ENCODE measurements around the gene PPP2R3B.
"Not testable (repeated sequence)": the region's sequence is repeated elsewhere in the genome, so short reads cannot be mapped to it uniquely, and the experiment has no call there.

PPP2R3B gene

GRCh38 chrX:352582-353314 lies 34.0 kb downstream of the PPP2R3B start:
- Histone ChIP-seq H3K27me3 (ENCODE audit: low read depth, low read length) (no peaks in the 10 kb centered on the region), H2AFZ (ENCODE audit: low read depth, low read length) (no peak overlapping the region), H3K4me3 (ENCODE audit: low read length) (no peak overlapping the region), H3K9ac (ENCODE audit: low read length) (no peak overlapping the region), H3K36me3 (replicated peaks; ENCODE audit: low read depth, low read length) (peaks cover 8% of the 10 kb centered on the region), H3K4me2 (ENCODE audit: low read length) (no peak overlapping the region), H4K20me1 (ENCODE audit: insufficient read depth, low read length) (no peaks in the 10 kb centered on the region), H3K27ac (ENCODE audit: low read length) (no peak overlapping the region), H3K79me2 (ENCODE audit: low read length) (no peaks in the 10 kb centered on the region; the same call in none of the 2 replicates), H3K4me1 (ENCODE audit: low read length) (no peaks in the 10 kb centered on the region), H3K9me3 (ENCODE audit: insufficient read depth, low read length) (no peaks in the 10 kb centered on the region)
- TF ChIP-seq CTCF (IDR thresholded peaks at IDR 0.05; ENCODE audit: low read depth, low read length) (no peak), EZH2phosphoT487 (IDR thresholded peaks at IDR 0.05; ENCODE audit: low read depth) (no peak)

- Histone ChIP-seq H2AFZ (ENCODE audit: low read depth, low read length) (no peak overlapping the region), H3K4me1 (ENCODE audit: low read length) (no peaks in the 10 kb centered on the region), H3K9ac (ENCODE audit: low read length) (no peak overlapping the region), H4K20me1 (ENCODE audit: insufficient read depth, low read length) (no peaks in the 10 kb centered on the region), H3K27ac (ENCODE audit: low read length) (no peak overlapping the region), H3K4me3 (ENCODE audit: low read length) (no peak overlapping the region), H3K4me2 (ENCODE audit: low read length) (no peak overlapping the region), H3K36me3 (replicated peaks; ENCODE audit: low read depth, low read length) (peaks cover 13% of the 10 kb centered on the region), H3K9me3 (ENCODE audit: insufficient read depth, low read length) (no peaks in the 10 kb centered on the region), H3K79me2 (ENCODE audit: low read length) (no peaks in the 10 kb centered on the region; the same call in none of the 2 replicates), H3K27me3 (ENCODE audit: low read depth, low read length) (no peaks in the 10 kb centered on the region)
- TF ChIP-seq EZH2phosphoT487 (IDR thresholded peaks at IDR 0.05; ENCODE audit: low read depth) = no peak
- no peak for TF ChIP-seq CTCF (IDR thresholded peaks at IDR 0.05; ENCODE audit: low read depth, low read length)
Observed at GRCh38 chrX:352181-352580, 34.5 kb downstream of the PPP2R3B start.

- H3K4me1 ChIP-seq (ENCODE audit: low read length) = no peaks in the 10 kb centered on the region
- no peak overlapping the region for H3K4me3 ChIP-seq (ENCODE audit: low read length)
- no peaks in the 10 kb centered on the region; the same call in none of the 2 replicates for H3K79me2 ChIP-seq (ENCODE audit: low read length)
- H4K20me1 ChIP-seq (ENCODE audit: insufficient read depth, low read length) = no peaks in the 10 kb centered on the region
- peaks cover 17% of the 10 kb centered on the region for H3K36me3 ChIP-seq (replicated peaks; ENCODE audit: low read depth, low read length)
- H3K9me3 ChIP-seq (ENCODE audit: insufficient read depth, low read length) = no peaks in the 10 kb centered on the region
- H3K4me2 ChIP-seq (ENCODE audit: low read length) = no peak overlapping the region
- H3K27me3 ChIP-seq (ENCODE audit: low read depth, low read length) = no peaks in the 10 kb centered on the region
- no peak overlapping the region for H3K9ac ChIP-seq (ENCODE audit: low read length)
- H2AFZ ChIP-seq (ENCODE audit: low read depth, low read length) = no peak overlapping the region
- TF ChIP-seq EZH2phosphoT487 (IDR thresholded peaks at IDR 0.05; ENCODE audit: low read depth) = no peak
- no peak for TF ChIP-seq CTCF (IDR thresholded peaks at IDR 0.05; ENCODE audit: low read depth, low read length)
- no peak overlapping the region for H3K27ac ChIP-seq (ENCODE audit: low read length)
Observed at GRCh38 chrX:351736-352135, 35.0 kb downstream of the PPP2R3B start.

GRCh38 chrX:351324-351641 lies 35.4 kb downstream of the PPP2R3B start:
- not testable (repeated sequence) for H3K79me2 ChIP-seq (ENCODE audit: low read length); H4K20me1 ChIP-seq (ENCODE audit: insufficient read depth, low read length); H3K27ac ChIP-seq (ENCODE audit: low read length); H3K4me3 ChIP-seq (ENCODE audit: low read length); H3K4me2 ChIP-seq (ENCODE audit: low read length); H3K9me3 ChIP-seq (ENCODE audit: insufficient read depth, low read length); H3K27me3 ChIP-seq (ENCODE audit: low read depth, low read length); H3K4me1 ChIP-seq (ENCODE audit: low read length); H3K9ac ChIP-seq (ENCODE audit: low read length); H2AFZ ChIP-seq (ENCODE audit: low read depth, low read length)
- H3K36me3 ChIP-seq (replicated peaks; ENCODE audit: low read depth, low read length) = peaks cover 22% of the 10 kb centered on the region
